Panc1 (cell line): Measurements from ENCODE around the gene S100A16. TPM values are rescaled to one million over a fixed set of nuclear protein-coding genes. Genes with fewer than 3 reads are reported as not detected.

Source experiments
- ATAC-seq: fragments of 200-7000 bp; cut with Tn5 transposase; 2 replicates; pipeline ENCODE4 v1.9.1; 2020; ENCODE audit warnings: mild to moderate bottlenecking, moderate library complexity
- BruUV-seq: library from RNA; stranded (reverse); fragments of 400-500 nt; replicated peaks from 2 replicates; lab custom pipeline; 2021; lab: Mats Ljungman, UMichigan
- CTCF ChIA-PET: fragments of 300-600 bp; sonication (Branson Sonifier 250); formaldehyde crosslinking; loops from one replicate; lab custom pipeline; 2022; ENCODE audit warnings: antibody characterized with exemption; lab: Charles Lee
- POLR2A ChIA-PET: fragments of 300-600 bp; sonication (Branson Sonifier 250); formaldehyde crosslinking; loops from one replicate; lab custom pipeline; 2022; ENCODE audit warnings: antibody characterized with exemption; lab: Charles Lee
- DNase-seq: peaks from one replicate; pipeline ENCODE4 v3.0.0-alpha.2; 2010; ENCODE audit warnings: low read depth, low spot score
- H3K27ac ChIP-seq: 2 replicates; pipeline ENCODE4 v1.5.1; 2011; ENCODE audit warnings: mild to moderate bottlenecking, low read length, inconsistent platforms
- H3K27me3 ChIP-seq: fragments of 200-500 bp; sonication (Bioruptor generic); 2 replicates; pipeline ENCODE4 v1.6.0; 2014; ENCODE audit warnings: low read length, inconsistent platforms; ENCODE audit not compliant: control insufficient read depth, insufficient read depth
- H3K36me3 ChIP-seq: fragments of 200-500 bp; sonication (Bioruptor generic); 2 replicates; pipeline ENCODE4 v1.5.1; 2014; ENCODE audit warnings: inconsistent platforms, mild to moderate bottlenecking, low read length, moderate library complexity; ENCODE audit not compliant: control insufficient read depth, insufficient read depth
- H3K4me1 ChIP-seq: 2 replicates; pipeline ENCODE4 v1.5.1; 2011; ENCODE audit warnings: inconsistent platforms, mild to moderate bottlenecking, low read length, moderate library complexity; ENCODE audit not compliant: control insufficient read depth, insufficient read depth
- H3K4me3 ChIP-seq, 2 experiments: 2 replicates each; pipeline ENCODE4 v1.5.1; 2011 to 2012; ENCODE audit warnings: low read depth in 2 of 2, low read length in 2 of 2, mild to moderate bottlenecking in 2 of 2, inconsistent platforms in 1 of 2, moderate library complexity in 1 of 2
- H3K9me3 ChIP-seq: fragments of 200-500 bp; sonication (Bioruptor generic); 2 replicates; pipeline ENCODE4 v1.5.1; 2014; ENCODE audit warnings: low read depth, mild to moderate bottlenecking, inconsistent platforms, low read length, moderate library complexity; ENCODE audit not compliant: control insufficient read depth, insufficient read depth
- POLR2AphosphoS5 ChIP-seq: IDR thresholded peaks from 2 replicates; pipeline ENCODE4 v1.6.1; 2012; ENCODE audit warnings: mild to moderate bottlenecking, low read depth, low read length, moderate library complexity
- REST ChIP-seq, 2 experiments: IDR thresholded peaks; 2 replicates each; pipeline ENCODE4 v1.6.1; 2011 to 2012; ENCODE audit warnings: low read depth in 2 of 2, control low read depth in 1 of 2, low read length in 1 of 2, mild to moderate bottlenecking in 1 of 2, moderate library complexity in 1 of 2; ENCODE audit not compliant: insufficient read depth in 1 of 2
- SIN3A ChIP-seq: IDR thresholded peaks from 2 replicates; pipeline ENCODE4 v1.6.1; 2012; ENCODE audit warnings: low read depth, mild to moderate bottlenecking, low read length, moderate library complexity, borderline replicate concordance; ENCODE audit not compliant: insufficient read depth
- TCF7L2 ChIP-seq: IDR thresholded peaks from 2 replicates; pipeline ENCODE4 v1.6.1; 2011; ENCODE audit warnings: mild to moderate bottlenecking, low read depth, low read length, inconsistent platforms
- in situ Hi-C: cut with HindIII; loops from 2 replicates; pipeline ENCODE4 v1.10.0; 2016; ENCODE audit warnings: low sequenced_read_pairs, low pct_unique_long_range_greater_than_20kb
- intact Hi-C: fragments of 100-400 bp; cut with micrococcal nuclease; formaldehyde crosslinking; loops from one replicate; pipeline ENCODE4 v1.10.0; 2022; ENCODE audit not compliant: unreplicated experiment
- total RNA-seq: library from RNA; stranded (reverse); gene quantifications from one replicate; pipeline ENCODE4 v1.2.1, GENCODE V29; 2021; ENCODE audit not compliant: unreplicated experiment
- TF ChIP-seq, protein P1 (sequence below): fragments of 450-650 bp; IDR thresholded peaks from 2 replicates; pipeline ENCODE4 v1.5.1; 2017; ENCODE audit warnings: mild to moderate bottlenecking

The S100A16 gene
- total RNA-seq, 1 experiment from 2014 or later, result 61.6 TPM

GRCh38 chr1:153573351-153573750, 39.6 kb downstream of the S100A16 start:
- no peaks in the 10 kb centered on the region for H3K9me3 ChIP-seq
- TF ChIP-seq TCF7L2 (no peak), REST (IDR thresholded peaks at IDR 0.05; ENCODE audit: insufficient read depth in 1 of 2, low read depth in 2 of 2, low read length in 1 of 2) (no peak), SIN3A (no peak), POLR2AphosphoS5 (no peak)
- TF ChIP-seq, protein P1, sequence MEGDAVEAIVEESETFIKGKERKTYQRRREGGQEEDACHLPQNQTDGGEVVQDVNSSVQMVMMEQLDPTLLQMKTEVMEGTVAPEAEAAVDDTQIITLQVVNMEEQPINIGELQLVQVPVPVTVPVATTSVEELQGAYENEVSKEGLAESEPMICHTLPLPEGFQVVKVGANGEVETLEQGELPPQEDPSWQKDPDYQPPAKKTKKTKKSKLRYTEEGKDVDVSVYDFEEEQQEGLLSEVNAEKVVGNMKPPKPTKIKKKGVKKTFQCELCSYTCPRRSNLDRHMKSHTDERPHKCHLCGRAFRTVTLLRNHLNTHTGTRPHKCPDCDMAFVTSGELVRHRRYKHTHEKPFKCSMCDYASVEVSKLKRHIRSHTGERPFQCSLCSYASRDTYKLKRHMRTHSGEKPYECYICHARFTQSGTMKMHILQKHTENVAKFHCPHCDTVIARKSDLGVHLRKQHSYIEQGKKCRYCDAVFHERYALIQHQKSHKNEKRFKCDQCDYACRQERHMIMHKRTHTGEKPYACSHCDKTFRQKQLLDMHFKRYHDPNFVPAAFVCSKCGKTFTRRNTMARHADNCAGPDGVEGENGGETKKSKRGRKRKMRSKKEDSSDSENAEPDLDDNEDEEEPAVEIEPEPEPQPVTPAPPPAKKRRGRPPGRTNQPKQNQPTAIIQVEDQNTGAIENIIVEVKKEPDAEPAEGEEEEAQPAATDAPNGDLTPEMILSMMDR, result no peak
- H3K4me3 ChIP-seq, result no peak overlapping the region
- H3K27ac ChIP-seq, result no peak overlapping the region
- H3K27me3 ChIP-seq, result no peaks in the 10 kb centered on the region
- ChIA-PET CTCF (interaction anchor here (0.6 to 2.1 kb wide), 5 partner anchors 39 to 1579 kb away, joined by 3 to 13 read pairs (median 4); partner anchors contain the start of gene S100A16), POLR2A (no interaction called here)
- intact Hi-C loops, result loop anchor here (2.0 to 10.0 kb wide), 2 partner anchors 43 to 81 kb away; partner anchors contain the start of genes S100A14 and SNAPIN
- H3K4me1 ChIP-seq, result peaks cover 8% of the 10 kb centered on the region
- no peak for DNase-seq
- in situ Hi-C loops, result no loop called here
- no peaks in the 10 kb centered on the region for H3K36me3 ChIP-seq
- ATAC-seq, result no peak
- no TSS peak for BruUV-seq

GRCh38 chr1:153572569-153573015, 40.3 kb downstream of the S100A16 start:
- Histone ChIP-seq H3K9me3 (no peaks in the 10 kb centered on the region), H3K27me3 (no peaks in the 10 kb centered on the region), H3K4me3 (no peak overlapping the region), H3K27ac (peak overlapping the region; percentile 63; the same call in 1 of the 2 replicates), H3K36me3 (no peaks in the 10 kb centered on the region), H3K4me1 (peaks cover 15% of the 10 kb centered on the region)
- BruUV-seq, result no TSS peak
- ATAC-seq (peak; percentile 84), DNase-seq (peak; percentile 83)
- in situ Hi-C loops (no loop called here), intact Hi-C loops (loop anchor here (2.0 to 10.0 kb wide), 2 partner anchors 44 to 82 kb away; partner anchors contain the start of genes S100A14 and SNAPIN)
- CTCF ChIA-PET, result interaction anchor here (0.5 to 2.1 kb wide), 15 partner anchors 8 to 1578 kb away, joined by 3 to 13 read pairs (median 4); partner anchors contain the start of genes CHTOP, S100A13, S100A16 and S100A4
- POLR2A ChIA-PET, result interaction anchor here (0.7 kb wide), 2 partner anchors 19 to 62 kb away, joined by 3 read pairs; no protein-coding TSS in a partner anchor
- TF ChIP-seq, protein P1, result peak; percentile 97
- TF ChIP-seq SIN3A (no peak), REST (IDR thresholded peaks at IDR 0.05; ENCODE audit: insufficient read depth in 1 of 2, low read depth in 2 of 2, low read length in 1 of 2) (0 out of 4 replicates have a peak, but pooled peaks of 1 of the 2 experiments have one; percentile 17), POLR2AphosphoS5 (no peak; the same call in 1 of the 2 replicates), TCF7L2 (no peak)
